Measurements from ENCODE around the gene RAVER1.

Gene RAVER1

GRCh38 chr19:10325732-10326131 is 7.6 kb downstream of the RAVER1 start:
- ATAC-seq: no peak
- no peak for TF ChIP-seq ZNF70 (CRISPR knock-in tag; IDR thresholded peaks at IDR 0.05)

DNA sequence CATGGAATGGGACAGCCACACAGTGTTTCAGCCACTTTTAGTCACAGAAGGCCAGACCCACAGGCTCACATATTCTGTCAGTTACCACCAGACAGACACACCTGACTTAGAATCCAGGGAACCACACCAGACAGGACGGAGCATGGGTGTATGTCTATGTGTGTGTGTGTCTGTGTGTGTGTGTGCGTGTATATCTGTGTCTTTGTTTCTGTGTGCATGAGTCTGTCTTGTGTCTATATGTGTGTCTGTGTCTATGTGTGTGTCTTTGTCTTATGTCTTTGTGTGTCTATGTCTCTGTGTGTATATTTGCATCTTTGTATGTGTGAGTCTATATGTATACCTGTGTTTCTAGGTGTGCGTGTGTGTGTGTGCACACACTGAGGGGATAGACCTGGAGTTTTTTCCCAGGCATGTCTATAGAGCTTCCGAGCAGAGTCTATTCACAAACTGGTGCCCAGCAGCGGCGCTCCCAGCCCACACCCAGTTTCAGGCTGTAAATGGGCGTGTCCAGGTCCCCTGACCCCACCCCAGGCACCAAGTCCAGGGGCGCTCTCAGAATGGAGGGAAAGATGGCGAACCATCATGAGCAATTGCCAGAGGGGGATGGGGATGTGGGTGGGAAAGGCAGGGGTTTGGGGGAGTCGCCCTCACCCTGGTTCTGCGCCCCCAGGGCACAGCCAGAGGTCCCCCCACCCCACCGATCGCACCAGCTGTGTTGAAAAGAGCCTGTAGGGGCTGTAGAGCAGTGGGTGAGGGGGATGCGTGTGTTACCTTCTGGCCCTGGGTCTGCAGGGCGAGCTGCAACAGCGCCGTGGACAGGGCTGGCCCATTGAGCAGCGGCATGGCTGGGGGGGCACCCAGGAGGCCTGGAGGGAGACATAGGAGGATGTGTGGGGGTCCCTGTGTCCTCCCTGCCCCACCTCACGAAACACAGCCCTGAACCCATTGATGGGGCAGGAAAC is 11.2 kb downstream of the RAVER1 start:
- ATAC-seq: no peak
- TF ChIP-seq, protein P1, sequence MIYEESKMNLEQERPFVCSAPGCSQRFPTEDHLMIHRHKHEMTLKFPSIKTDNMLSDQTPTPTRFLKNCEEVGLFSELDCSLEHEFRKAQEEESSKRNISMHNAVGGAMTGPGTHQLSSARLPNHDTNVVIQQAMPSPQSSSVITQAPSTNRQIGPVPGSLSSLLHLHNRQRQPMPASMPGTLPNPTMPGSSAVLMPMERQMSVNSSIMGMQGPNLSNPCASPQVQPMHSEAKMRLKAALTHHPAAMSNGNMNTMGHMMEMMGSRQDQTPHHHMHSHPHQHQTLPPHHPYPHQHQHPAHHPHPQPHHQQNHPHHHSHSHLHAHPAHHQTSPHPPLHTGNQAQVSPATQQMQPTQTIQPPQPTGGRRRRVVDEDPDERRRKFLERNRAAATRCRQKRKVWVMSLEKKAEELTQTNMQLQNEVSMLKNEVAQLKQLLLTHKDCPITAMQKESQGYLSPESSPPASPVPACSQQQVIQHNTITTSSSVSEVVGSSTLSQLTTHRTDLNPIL (CRISPR knock-in tag; IDR thresholded peaks at IDR 0.05; ENCODE audit: low read depth): no peak
- TF ChIP-seq ZC3H10 (CRISPR knock-in tag; IDR thresholded peaks at IDR 0.05) (no peak), PATZ1 (CRISPR knock-in tag; IDR thresholded peaks at IDR 0.05; ENCODE audit: borderline replicate concordance) (no peak), OSR1 (CRISPR knock-in tag; IDR thresholded peaks at IDR 0.05) (no peak)

DNA sequence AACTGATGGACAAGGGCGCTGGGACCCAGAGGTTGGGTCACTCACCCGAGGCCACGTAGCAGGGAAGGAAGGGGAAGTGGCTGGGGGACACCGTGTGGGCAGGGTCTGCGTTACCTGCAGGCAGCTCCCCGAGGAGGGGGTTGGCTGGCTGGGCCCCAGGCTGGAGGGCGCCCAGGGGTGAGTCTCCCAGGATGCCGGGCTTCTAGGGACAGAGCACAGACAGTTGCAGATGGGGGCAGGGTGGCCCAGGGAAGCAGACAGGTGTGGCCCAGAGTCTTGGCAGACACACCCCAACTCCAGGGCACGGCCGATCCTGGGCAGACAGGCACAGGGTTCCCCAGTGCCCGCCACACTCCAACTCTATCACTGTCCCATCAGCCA is 11.9 kb downstream of the RAVER1 start:
- no peak for ATAC-seq
- TF ChIP-seq CSDC2 (CRISPR knock-in tag; IDR thresholded peaks at IDR 0.05): no peak
- TF ChIP-seq, protein P2, sequence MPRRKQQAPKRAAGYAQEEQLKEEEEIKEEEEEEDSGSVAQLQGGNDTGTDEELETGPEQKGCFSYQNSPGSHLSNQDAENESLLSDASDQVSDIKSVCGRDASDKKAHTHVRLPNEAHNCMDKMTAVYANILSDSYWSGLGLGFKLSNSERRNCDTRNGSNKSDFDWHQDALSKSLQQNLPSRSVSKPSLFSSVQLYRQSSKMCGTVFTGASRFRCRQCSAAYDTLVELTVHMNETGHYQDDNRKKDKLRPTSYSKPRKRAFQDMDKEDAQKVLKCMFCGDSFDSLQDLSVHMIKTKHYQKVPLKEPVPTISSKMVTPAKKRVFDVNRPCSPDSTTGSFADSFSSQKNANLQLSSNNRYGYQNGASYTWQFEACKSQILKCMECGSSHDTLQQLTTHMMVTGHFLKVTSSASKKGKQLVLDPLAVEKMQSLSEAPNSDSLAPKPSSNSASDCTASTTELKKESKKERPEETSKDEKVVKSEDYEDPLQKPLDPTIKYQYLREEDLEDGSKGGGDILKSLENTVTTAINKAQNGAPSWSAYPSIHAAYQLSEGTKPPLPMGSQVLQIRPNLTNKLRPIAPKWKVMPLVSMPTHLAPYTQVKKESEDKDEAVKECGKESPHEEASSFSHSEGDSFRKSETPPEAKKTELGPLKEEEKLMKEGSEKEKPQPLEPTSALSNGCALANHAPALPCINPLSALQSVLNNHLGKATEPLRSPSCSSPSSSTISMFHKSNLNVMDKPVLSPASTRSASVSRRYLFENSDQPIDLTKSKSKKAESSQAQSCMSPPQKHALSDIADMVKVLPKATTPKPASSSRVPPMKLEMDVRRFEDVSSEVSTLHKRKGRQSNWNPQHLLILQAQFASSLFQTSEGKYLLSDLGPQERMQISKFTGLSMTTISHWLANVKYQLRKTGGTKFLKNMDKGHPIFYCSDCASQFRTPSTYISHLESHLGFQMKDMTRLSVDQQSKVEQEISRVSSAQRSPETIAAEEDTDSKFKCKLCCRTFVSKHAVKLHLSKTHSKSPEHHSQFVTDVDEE (CRISPR knock-in tag; IDR thresholded peaks at IDR 0.05): no peak
- TF ChIP-seq BACH2 (CRISPR knock-in tag; IDR thresholded peaks at IDR 0.05; ENCODE audit: borderline replicate concordance): no peak
- no peak for TF ChIP-seq RARB (CRISPR knock-in tag; IDR thresholded peaks at IDR 0.05)
- TF ChIP-seq PPARA (CRISPR knock-in tag; IDR thresholded peaks at IDR 0.05; ENCODE audit: borderline replicate concordance): no peak
- no peak for TF ChIP-seq ZFP3 (CRISPR knock-in tag; IDR thresholded peaks at IDR 0.05)
- TF ChIP-seq SNAI2 (CRISPR knock-in tag; IDR thresholded peaks at IDR 0.05): no peak
- TF ChIP-seq, protein P1 (CRISPR knock-in tag; IDR thresholded peaks at IDR 0.05; ENCODE audit: low read depth): no peak
- TF ChIP-seq CSRNP3 (CRISPR knock-in tag; IDR thresholded peaks at IDR 0.05): no peak
- no peak for TF ChIP-seq ARNTL (CRISPR knock-in tag; IDR thresholded peaks at IDR 0.05; ENCODE audit: borderline replicate concordance, low read depth)
- no peak for TF ChIP-seq ESRRG (CRISPR knock-in tag; IDR thresholded peaks at IDR 0.05)
- no peak for TF ChIP-seq ZC3H10 (CRISPR knock-in tag; IDR thresholded peaks at IDR 0.05)
- TF ChIP-seq OSR1 (CRISPR knock-in tag; IDR thresholded peaks at IDR 0.05): no peak
- TF ChIP-seq ZNF70 (CRISPR knock-in tag; IDR thresholded peaks at IDR 0.05): no peak

- no peak for ATAC-seq
- TF ChIP-seq, protein P1 (CRISPR knock-in tag; IDR thresholded peaks at IDR 0.05; ENCODE audit: low read depth): no peak
- no peak for TF ChIP-seq GLIS3 (CRISPR knock-in tag; IDR thresholded peaks at IDR 0.05)
- no peak for TF ChIP-seq ZFP30 (CRISPR knock-in tag; IDR thresholded peaks at IDR 0.05)
- no peak for TF ChIP-seq BACH2 (CRISPR knock-in tag; IDR thresholded peaks at IDR 0.05; ENCODE audit: borderline replicate concordance)
- TF ChIP-seq SNAI2 (CRISPR knock-in tag; IDR thresholded peaks at IDR 0.05): no peak
- no peak for TF ChIP-seq OSR1 (CRISPR knock-in tag; IDR thresholded peaks at IDR 0.05)
- TF ChIP-seq, protein P3, sequence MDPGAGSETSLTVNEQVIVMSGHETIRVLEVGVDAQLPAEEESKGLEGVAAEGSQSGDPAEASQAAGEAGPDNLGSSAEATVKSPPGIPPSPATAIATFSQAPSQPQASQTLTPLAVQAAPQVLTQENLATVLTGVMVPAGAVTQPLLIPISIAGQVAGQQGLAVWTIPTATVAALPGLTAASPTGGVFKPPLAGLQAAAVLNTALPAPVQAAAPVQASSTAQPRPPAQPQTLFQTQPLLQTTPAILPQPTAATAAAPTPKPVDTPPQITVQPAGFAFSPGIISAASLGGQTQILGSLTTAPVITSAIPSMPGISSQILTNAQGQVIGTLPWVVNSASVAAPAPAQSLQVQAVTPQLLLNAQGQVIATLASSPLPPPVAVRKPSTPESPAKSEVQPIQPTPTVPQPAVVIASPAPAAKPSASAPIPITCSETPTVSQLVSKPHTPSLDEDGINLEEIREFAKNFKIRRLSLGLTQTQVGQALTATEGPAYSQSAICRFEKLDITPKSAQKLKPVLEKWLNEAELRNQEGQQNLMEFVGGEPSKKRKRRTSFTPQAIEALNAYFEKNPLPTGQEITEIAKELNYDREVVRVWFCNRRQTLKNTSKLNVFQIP (CRISPR knock-in tag; IDR thresholded peaks at IDR 0.05; ENCODE audit: borderline replicate concordance, low read depth): no peak
- TF ChIP-seq CSRNP3 (CRISPR knock-in tag; IDR thresholded peaks at IDR 0.05): no peak
- no peak for TF ChIP-seq ZC3H10 (CRISPR knock-in tag; IDR thresholded peaks at IDR 0.05)
- no peak for TF ChIP-seq PPARA (CRISPR knock-in tag; IDR thresholded peaks at IDR 0.05; ENCODE audit: borderline replicate concordance)
Observed at GRCh38 chr19:10320602-10321416, 12.5 kb downstream of the RAVER1 start.
